Aorta (tissue), 5 donors: Measurements from ENCODE around the gene C11orf87. TPM values are rescaled to one million over a fixed set of nuclear protein-coding genes. Genes with fewer than 3 reads are reported as not detected.

Experiments
- ATAC-seq: fragments of 200-7000 bp; cut with Tn5 transposase; one replicate; pipeline ENCODE4 v1.9.1; 2022; ENCODE audit warnings: moderate library complexity; ENCODE audit not compliant: low FRiP score
- DNase-seq, 2 donors: peaks; one replicate each; pipeline ENCODE4 v3.0.0-alpha.2; 2020
- H3K27ac ChIP-seq, 2 donors: one replicate each; pipeline ENCODE4 v1.5.1; 2013; ENCODE audit warnings: low read length in 2 of 2, mild to moderate bottlenecking in 2 of 2, moderate library complexity in 2 of 2, control low read depth in 1 of 2, inconsistent platforms in 1 of 2, low read depth in 1 of 2
- H3K27me3 ChIP-seq, 2 donors: one replicate each; pipeline ENCODE4 v1.6.1; 2013; ENCODE audit warnings: control low read depth in 1 of 2, low read length in 1 of 2, mild to moderate bottlenecking in 1 of 2, moderate library complexity in 1 of 2; ENCODE audit not compliant: insufficient read depth in 2 of 2, control insufficient read depth in 1 of 2
- H3K36me3 ChIP-seq, 2 donors: one replicate each; pipeline ENCODE4 v1.6.1; 2013; ENCODE audit warnings: control low read depth in 1 of 2, low read length in 1 of 2, mild to moderate bottlenecking in 1 of 2; ENCODE audit not compliant: insufficient read depth in 2 of 2, control insufficient read depth in 1 of 2
- H3K4me1 ChIP-seq, 2 donors: one replicate each; pipeline ENCODE4 v1.6.1; 2013; ENCODE audit warnings: low read length in 2 of 2, control low read depth in 1 of 2, mild to moderate bottlenecking in 1 of 2, moderate library complexity in 1 of 2; ENCODE audit not compliant: insufficient read depth in 2 of 2, control insufficient read depth in 1 of 2
- H3K4me3 ChIP-seq, 2 donors: one replicate each; pipeline ENCODE4 v1.5.1; 2013; ENCODE audit warnings: low read length in 2 of 2, control low read depth in 1 of 2, mild to moderate bottlenecking in 1 of 2
- H3K9me3 ChIP-seq: one replicate; pipeline ENCODE4 v1.6.1; 2013; ENCODE audit warnings: mild to moderate bottlenecking, low read length; ENCODE audit not compliant: control insufficient read depth
- WGBS, 2 donors: extraction: QIAGEN DNeasy Blood & Tissue Kit; methylation state at CpG; one replicate each; pipeline ENCODE4 v1.1.7; 2013; 5-methylcytosine and 5-hydroxymethylcytosine counted together
- intact Hi-C, 2 donors: fragments of 100-400 bp; cut with DNase I; formaldehyde crosslinking; loops; one replicate each; pipeline versions ENCODE4 v1.14.2 to v1.15.0; 2022
- polyA plus RNA-seq, 2 donors: library from polyadenylated mRNA; stranded (reverse); fragments of 200-250 nt; gene quantifications; one replicate each; pipeline ENCODE4 v1.2.3, GENCODE V29; 2013
- total RNA-seq, 2 donors: library from RNA; stranded (reverse); fragmentation: NEBNext Ultra II Directional; extraction: Animal tissue kit (Norgen Biotek cat#: 25700); gene quantifications; one replicate each; pipeline ENCODE4 v1.2.1, GENCODE V29; 2021
- donor health status: healthy with polysubstance abuse.
- donor health status: Bipolar disorder and iron deficiency.
- donor health status: DM: no; HTN: no; CAD: no.
- donor health status: DM: no; HTN: no; CAD: no.
- donor health status: DM: yes; HTN: yes; CAD: no.

The C11orf87 gene
- total and polyA plus RNA-seq, 4 donors: not detected

DNA sequence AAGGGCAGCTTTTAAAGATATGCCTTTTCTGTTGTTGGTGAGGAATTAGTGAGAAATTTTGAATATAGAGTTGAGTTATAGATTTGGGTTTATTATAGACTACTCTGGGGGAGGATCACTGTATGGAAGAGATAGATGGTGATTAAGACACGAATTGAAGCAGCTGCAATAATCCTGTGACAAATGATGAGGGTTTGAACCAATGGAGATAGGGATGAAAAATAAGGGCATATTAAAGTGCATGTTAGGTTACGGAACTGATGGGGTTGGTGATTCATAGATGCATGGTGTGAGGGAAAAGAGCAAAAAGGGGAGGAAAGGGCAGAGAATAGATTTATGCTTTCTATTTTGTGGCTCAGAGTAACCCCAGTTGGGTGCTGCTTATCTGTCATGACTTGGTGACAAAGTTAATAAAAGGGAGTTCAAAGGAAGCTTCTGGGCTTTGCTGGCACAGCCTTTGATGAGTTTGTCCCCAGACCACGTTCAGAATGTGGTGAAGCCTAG lies 11.8 kb downstream of the C11orf87 start:
- Histone ChIP-seq H3K36me3 (no peaks in the 10 kb centered on the region), H3K4me3 (no peak overlapping the region), H3K4me1 (no peaks in the 10 kb centered on the region), H3K9me3 (peaks cover 2% of the 10 kb centered on the region), H3K27ac (no peak overlapping the region), H3K27me3 (no peaks in the 10 kb centered on the region)
- WGBS, 2 donors: 41 to 52% methylated on average over 3 of the region's 3 CpGs
- ATAC-seq (no peak), DNase-seq (no peak)
- intact Hi-C loops: no loop called here

DNA sequence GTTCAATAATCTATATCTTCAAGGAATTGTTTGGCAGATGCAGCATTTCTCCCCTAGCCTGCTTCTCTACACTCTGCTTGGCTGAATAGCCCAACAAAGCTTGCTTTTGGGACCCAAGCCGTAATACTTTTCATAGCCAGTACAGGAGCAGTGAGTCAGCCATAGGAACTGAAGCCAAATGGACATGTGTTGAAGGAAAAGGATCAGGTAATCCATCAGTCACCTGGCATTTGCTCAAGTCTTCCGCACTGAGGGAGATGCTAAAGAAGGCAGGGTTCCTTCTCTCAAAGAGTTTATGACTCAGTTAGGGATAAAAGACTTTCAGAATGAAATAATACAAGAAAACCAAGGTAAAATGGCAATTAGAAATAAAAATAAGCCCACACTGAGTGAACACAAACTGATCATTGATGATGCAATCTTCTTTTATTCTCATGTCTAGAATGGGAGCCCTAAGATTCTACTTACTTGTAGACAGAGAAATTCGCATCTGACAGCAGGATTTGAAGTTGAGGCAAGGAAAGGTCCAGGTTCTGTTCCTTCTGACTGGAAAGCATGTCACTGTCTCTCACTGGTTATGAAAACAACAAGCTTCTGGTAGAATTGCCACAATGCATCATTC lies 13.2 kb downstream of the C11orf87 start:
- no peak overlapping the region for H3K27ac ChIP-seq
- intact Hi-C loops: no loop called here
- H3K9me3 ChIP-seq: peaks cover 2% of the 10 kb centered on the region
- ATAC-seq (no peak), DNase-seq (no peak)
- no peaks in the 10 kb centered on the region for H3K27me3 ChIP-seq
- H3K4me3 ChIP-seq: no peak overlapping the region
- WGBS, 2 donors: 58 to 60% methylated on average over 3 of the region's 3 CpGs
- no peaks in the 10 kb centered on the region for H3K4me1 ChIP-seq
- H3K36me3 ChIP-seq: no peaks in the 10 kb centered on the region

GRCh38 chr11:109439684-109440083 lies 17.7 kb downstream of the C11orf87 start:
- no peaks in the 10 kb centered on the region for H3K27me3 ChIP-seq
- WGBS, 2 donors: 16 to 20% methylated on average over 2 of the region's 2 CpGs
- ATAC-seq: no peak
- intact Hi-C loops: no loop called here
- H3K36me3 ChIP-seq: no peaks in the 10 kb centered on the region
- DNase-seq: no peak
- no peak overlapping the region for H3K4me3 ChIP-seq
- no peaks in the 10 kb centered on the region for H3K4me1 ChIP-seq
- H3K9me3 ChIP-seq: peaks cover 2% of the 10 kb centered on the region
- H3K27ac ChIP-seq: no peak overlapping the region

DNA sequence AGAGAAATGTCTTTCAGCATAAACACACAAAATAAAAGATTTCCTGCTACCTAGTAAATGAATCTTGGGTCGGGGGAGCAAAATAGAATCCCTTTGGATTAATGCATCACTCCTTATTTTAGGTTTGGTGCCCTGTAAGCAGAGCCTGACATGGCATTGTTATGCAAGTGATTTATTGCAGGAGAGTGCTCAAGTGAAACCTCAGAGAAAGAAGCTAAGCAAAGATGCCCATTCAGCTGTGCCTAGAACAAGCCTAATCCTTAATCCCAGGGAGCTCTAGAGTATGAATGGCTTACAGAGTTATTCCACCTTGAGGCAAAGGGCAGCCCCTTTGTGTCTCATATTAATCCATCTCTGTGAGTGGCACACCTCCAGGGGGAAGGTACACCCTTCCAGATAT lies 21.1 kb downstream of the C11orf87 start:
- DNase-seq (no peak), ATAC-seq (no peak)
- Histone ChIP-seq H3K27ac (no peak overlapping the region), H3K4me1 (no peaks in the 10 kb centered on the region), H3K9me3 (no peaks in the 10 kb centered on the region), H3K36me3 (no peaks in the 10 kb centered on the region), H3K4me3 (no peak overlapping the region), H3K27me3 (no peaks in the 10 kb centered on the region)
- 58 to 63% methylated on average over 1 of the region's 1 CpG for WGBS, 2 donors
- intact Hi-C loops: no loop called here

- intact Hi-C loops: no loop called here
- no peak overlapping the region for H3K27ac ChIP-seq
- no peaks in the 10 kb centered on the region for H3K36me3 ChIP-seq
- WGBS, 2 donors: 60 to 68% methylated on average over 2 of the region's 2 CpGs
- DNase-seq: no peak
- no peaks in the 10 kb centered on the region for H3K9me3 ChIP-seq
- H3K4me3 ChIP-seq: no peak overlapping the region
- no peak for ATAC-seq
- no peaks in the 10 kb centered on the region for H3K4me1 ChIP-seq
- H3K27me3 ChIP-seq: no peaks in the 10 kb centered on the region
Observed at GRCh38 chr11:109454857-109455256, 32.9 kb downstream of the C11orf87 start.
